Measurements from ENCODE around the gene NUBP1.

The NUBP1 gene

GRCh38 chr16:10806698-10807097 lies 63.1 kb downstream of the NUBP1 start:
- no peak for DNase-seq (ENCODE audit: low read depth in 2 of 2)

- DNase-seq (ENCODE audit: low read depth in 2 of 2): no peak
Observed at GRCh38 chr16:10808218-10808617, 64.6 kb downstream of the NUBP1 start.

GRCh38 chr16:10808850-10809249 lies 65.2 kb downstream of the NUBP1 start:
- no peak for DNase-seq (ENCODE audit: low read depth in 2 of 2)

- no peak for DNase-seq (ENCODE audit: low read depth in 2 of 2)
Observed at GRCh38 chr16:10809706-10810105, 66.1 kb downstream of the NUBP1 start.

GRCh38 chr16:10812312-10813098 lies 68.9 kb downstream of the NUBP1 start:
- no peak for DNase-seq (ENCODE audit: low read depth in 2 of 2)

- no peak for DNase-seq (ENCODE audit: low read depth in 2 of 2)
Observed at GRCh38 chr16:10813099-10813455, 69.4 kb downstream of the NUBP1 start.

- DNase-seq (ENCODE audit: low read depth in 2 of 2): no peak
Observed at GRCh38 chr16:10817514-10817913, 73.9 kb downstream of the NUBP1 start.

GRCh38 chr16:10817963-10818941 lies 74.6 kb downstream of the NUBP1 start, which contains the start of gene TVP23A:
TVP23A (minus strand) TSS chr16:10818794; CDS start chr16:10818493, 301 bp downstream.
- DNase-seq (ENCODE audit: low read depth in 2 of 2): no peak

All from stimulated activated CD8-positive, alpha-beta memory T cell treated with anti-CD3 and anti-CD28 coated beads, Interleukin-15, amount 100 ng/mL, for 4 hours (primary cell).